H4 (cell line): Measurements from ENCODE around the gene ZNF709. TPM values are rescaled to one million over a fixed set of nuclear protein-coding genes. Genes with fewer than 3 reads are reported as not detected.
"Not testable (repeated sequence)": the region's sequence is repeated elsewhere in the genome, so short reads cannot be mapped to it uniquely, and the experiment has no call there.

Experiments used
- DNase-seq: peaks from one replicate; pipeline ENCODE4 v3.0.0-alpha.2; 2015; ENCODE audit warnings: low spot score
- total RNA-seq: library from RNA; depleted of rRNA; stranded (reverse); fragments of >200 nt; shearing (Covaris generic); gene quantifications from 2 replicates; pipeline ENCODE4 v1.2.3, GENCODE V29; 2014; rRNA removed

Gene ZNF709
- total RNA-seq, result 0.81 TPM in 1 of 2 replicates, not detected in the other

- DNase-seq, result peak; percentile 41
Observed at GRCh38 chr19:12484371-12485051, at the start of gene ZNF709. TSS of gene ZNF709 (minus strand) at chr19:12484816. CDS start at chr19:12484657, 159 bp downstream.

DNA sequence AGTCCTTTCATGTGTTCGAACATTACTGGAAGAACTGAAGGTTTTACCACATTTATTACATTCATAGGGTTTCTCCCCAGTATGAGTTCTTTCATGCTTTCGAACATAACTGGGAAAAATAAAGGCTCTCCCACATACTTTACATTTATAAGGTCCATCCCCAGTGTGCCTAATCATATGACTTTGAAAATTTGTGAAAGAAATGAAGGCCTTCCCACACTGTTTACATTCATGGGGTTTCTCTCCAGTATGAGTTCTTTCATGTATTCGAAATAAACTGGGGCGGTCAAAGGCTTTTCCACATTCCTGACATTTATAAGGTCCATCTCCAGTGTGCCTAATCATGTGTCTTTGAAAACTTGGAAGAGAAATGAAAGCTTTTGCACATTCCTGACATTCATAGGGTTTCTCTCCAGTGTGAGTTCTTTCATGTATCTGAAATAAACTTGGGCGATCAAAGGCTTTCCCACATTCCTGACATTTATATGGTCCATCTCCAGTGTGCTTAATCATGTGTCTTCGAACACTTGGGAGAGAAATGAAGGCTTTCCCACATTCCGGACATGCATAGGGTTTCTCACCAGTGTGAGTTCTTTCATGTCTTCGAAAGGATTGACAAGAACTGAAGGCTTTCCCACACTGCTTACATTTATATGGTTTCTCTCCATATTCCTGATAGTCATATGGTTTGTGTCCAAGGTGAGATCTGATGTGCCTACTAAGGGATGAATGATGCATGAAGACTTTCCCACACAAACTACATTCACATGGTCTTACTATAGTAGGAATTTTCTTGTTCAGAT lies 42.6 kb upstream of the ZNF709 start:
- peak; percentile 35 for DNase-seq

GRCh38 chr19:12526542-12526941 lies 41.9 kb upstream of the ZNF709 start:
- DNase-seq, result no peak

- DNase-seq, result no peak
Observed at GRCh38 chr19:12521996-12522395, 37.4 kb upstream of the ZNF709 start.

- DNase-seq, result no peak
Observed at GRCh38 chr19:12513531-12514061, 29.0 kb upstream of the ZNF709 start.

GRCh38 chr19:12497032-12497431 lies 12.4 kb upstream of the ZNF709 start:
- no peak for DNase-seq

DNA sequence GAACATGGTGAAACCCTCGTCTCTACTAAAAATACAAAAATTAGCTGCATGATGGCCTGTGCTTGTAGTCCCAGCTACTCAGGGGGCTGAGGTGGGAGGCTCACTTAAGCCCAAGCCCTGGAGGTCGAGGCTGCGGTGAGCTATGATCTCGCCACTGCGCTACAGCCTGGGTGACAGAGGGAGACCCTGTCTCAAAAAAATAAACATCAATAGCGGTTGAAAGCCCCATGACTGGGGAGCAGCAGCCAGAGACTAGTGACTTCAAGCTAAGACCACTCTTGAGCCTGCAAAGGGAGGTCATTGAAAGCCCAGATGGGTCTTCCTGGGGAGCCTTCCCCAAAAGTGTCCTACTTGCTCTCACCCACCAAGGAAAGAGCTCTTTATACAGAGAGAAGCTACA lies 11.9 kb upstream of the ZNF709 start:
- DNase-seq, result no peak

- DNase-seq, result peak; percentile 84
Observed at GRCh38 chr19:12495002-12495802, 10.6 kb upstream of the ZNF709 start.

DNA sequence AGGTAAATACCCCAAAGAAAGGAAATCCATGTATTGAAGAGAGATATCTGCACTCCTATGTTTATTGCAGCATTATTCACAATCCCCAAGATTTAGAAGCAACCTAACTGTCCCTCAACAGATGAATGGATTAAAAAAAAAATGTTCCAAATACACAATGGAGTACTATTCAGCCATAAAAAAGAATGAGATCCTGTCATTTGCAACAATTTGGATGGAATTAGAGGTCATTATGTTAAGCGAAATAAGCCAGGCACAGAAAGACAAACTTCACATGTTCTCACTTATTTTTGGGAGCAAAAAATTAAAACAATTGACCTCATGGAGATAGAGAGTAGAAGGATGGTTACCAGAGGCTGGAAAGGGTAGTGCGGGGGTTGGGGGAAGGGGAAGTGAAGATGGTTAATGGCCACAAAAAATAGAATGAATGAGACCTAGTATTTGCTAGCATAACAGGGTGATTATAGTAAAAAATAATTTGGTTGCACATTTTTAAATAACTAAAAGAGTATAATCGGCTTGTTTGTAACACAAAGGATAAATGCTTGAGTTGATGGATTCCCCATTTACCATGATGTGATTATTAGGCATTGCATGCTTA lies 9.7 kb upstream of the ZNF709 start:
- no peak for DNase-seq

DNA sequence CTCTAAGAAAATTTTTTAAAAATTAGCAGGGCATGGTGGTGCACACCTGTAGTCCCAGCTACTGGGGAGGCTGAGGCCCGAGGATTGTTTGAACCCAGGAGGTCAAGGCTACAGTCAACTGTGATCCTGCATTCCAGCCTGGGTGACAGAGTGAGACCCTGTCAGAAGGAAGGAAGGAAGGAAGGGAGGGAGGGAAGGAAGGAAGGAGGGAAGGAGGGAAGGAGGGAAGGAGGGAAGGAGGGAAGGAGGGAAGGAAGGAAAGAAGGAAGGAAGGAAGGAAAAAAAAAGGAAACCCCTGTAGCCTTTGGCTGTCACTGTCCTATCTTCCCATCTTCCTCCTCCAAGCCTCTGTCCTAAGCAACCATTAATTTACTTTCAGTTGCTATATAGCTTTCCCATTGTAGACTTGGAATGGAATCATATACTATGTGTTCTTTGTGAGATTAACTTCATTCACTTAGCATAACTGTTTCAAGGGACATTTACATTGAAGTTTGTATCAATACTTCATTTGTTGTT lies 1.7 kb upstream of the ZNF709 start:
- DNase-seq, result not testable (repeated sequence)

GRCh38 chr19:12485571-12485970 lies 955 bp upstream of the ZNF709 start:
- no peak for DNase-seq

DNA sequence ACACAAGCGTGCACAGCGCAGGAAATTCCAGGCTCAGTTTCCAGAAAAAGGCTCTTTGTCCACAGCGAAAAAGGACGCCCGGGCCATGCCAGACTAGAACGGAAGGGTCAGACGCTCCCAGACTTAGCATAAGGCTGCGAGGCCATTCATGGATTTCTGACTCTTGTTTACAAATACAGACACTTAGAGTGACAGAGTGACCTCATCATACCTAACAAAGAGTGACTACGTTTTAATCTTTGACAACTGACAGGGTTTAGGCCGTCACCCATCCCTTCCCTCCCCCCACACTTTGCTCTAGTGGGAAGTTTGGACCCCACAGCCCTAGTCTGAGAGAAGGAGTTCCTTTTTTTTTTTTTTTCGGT lies 418 bp upstream of the ZNF709 start:
- no peak for DNase-seq

GRCh38 chr19:12484011-12484370 lies 625 bp downstream of the ZNF709 start:
- no peak for DNase-seq

GRCh38 chr19:12482509-12482886 lies 2.1 kb downstream of the ZNF709 start:
- DNase-seq, result no peak

DNA sequence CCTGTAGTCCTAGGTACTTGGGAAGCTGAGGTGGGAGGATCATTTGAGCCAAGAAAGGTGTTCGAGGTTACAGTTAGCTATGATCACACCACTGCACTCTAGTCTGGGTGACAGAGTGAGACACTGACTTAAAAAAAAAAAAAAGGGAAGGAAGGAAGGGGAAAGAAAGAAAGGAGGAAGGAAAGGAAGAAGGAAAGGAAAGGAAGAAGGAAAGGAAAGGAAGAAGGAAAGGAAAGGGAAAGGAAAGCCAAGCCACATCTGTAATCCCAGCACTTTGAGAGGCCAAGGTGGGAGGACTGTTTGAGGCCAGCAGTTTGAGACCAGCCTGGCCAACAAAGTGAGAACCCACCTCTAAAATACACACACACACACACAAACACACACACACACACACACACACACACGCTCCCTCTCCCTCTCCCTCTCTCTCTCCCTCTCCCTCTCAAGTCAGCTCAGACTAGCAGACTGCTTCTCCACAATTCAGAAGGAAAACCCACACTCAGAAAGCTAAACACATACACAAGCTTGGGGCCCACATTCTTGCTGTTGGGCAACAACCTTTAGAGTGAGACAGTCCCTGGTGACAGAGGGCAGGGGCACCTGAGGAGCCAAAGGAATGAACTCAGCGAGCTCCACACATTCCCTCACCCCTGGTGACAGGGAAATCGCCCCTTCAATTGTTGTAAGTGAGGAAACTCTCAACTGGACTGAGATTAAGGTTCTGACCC lies 2.7 kb downstream of the ZNF709 start:
- DNase-seq, result no peak

DNA sequence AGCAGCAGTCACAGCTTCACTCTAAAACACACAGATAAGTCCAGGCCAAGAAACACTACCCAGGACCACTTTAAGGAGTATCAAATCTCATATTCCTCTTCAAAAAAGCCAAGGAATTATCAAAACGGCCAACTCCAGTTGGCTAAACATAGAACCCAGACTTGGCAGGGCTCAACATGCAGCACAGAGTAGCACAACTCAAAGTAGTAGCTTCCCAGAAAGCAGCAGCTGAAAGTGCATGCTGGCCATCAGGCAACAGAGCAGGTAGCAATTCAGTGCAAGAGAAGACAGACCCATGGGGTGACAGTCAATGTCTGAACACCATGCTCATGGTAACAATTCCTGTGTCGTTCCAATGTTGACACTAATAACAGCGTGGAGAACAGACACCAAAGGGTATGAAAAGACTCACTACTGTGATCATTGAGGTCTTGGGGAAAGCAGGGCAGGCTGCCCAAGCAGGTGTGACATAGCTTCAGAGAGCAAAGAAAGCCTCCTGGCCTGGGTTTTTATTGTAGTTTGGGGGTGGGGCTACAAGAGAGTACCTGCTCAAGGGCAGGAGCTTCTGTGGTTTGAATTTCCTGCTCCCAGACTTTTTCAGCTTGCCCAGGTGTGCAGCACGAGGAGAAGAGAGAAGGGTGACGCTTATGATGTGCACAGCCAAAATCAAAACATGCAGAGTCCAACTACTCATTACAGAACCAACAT lies 6.2 kb downstream of the ZNF709 start:
- DNase-seq, result no peak

- not testable (repeated sequence) for DNase-seq
Observed at GRCh38 chr19:12467651-12468050, 17.0 kb downstream of the ZNF709 start.

- no peak for DNase-seq
Observed at GRCh38 chr19:12465211-12465610, 19.4 kb downstream of the ZNF709 start.

DNA sequence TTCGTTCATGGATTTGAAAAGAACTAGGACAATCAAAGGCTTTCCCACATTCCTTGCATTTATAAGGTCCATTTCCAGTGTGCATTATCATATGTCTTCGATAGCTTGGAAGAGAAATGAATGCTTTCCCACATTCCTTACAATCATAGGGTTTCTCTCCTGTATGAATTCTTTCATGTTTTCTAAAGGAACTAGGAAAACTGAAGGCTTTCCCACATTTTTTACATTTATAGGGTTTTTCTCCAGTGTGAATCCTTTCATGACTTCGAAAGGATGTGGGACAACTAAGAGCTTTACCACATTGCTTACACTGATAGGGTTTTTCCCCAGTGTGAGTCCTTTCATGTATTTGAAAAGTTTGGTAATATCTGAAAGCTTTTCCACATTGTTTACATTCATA lies 19.8 kb downstream of the ZNF709 start:
- DNase-seq, result no peak

GRCh38 chr19:12464139-12464538 lies 20.5 kb downstream of the ZNF709 start:
- not testable (repeated sequence) for DNase-seq
